ENCODE results near the gene ABLIM2. TPM values are rescaled to one million over a fixed set of nuclear protein-coding genes. Genes with fewer than 3 reads are reported as not detected.

Gene ABLIM2
- total RNA-seq, 1 experiment from 2014 or later = 1.0 TPM

DNA sequence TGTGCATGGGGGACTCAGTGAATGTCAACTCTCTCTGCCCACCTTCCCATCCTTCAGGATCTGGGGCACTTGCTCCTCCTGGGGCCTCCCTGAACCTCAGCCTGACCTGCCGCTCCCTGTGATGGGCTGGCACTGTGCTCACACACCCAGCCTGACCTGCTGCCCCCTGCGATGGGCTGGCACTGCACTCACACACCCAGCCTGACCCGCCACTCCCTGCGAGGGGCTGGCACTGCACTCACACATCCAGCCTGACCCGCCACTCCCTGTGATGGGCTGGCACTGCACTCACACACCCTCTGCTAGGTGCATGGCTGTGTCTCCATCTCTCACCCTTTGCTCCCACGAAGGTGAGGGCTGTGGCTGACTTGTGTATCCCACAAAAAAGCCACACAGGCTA lies 103.4 kb downstream of the ABLIM2 start:
- H3K9me3 Mint-ChIP-seq = peaks cover 19% of the 10 kb centered on the region in 2 experiments
- no peak overlapping the region for H4K8ac ChIP-seq (replicated peaks; ENCODE audit: insufficient read length, low read depth, low read length)
- no peak overlapping the region for H3K4ac ChIP-seq (ENCODE audit: low read depth, low read length)
- TF ChIP-seq, protein P1, sequence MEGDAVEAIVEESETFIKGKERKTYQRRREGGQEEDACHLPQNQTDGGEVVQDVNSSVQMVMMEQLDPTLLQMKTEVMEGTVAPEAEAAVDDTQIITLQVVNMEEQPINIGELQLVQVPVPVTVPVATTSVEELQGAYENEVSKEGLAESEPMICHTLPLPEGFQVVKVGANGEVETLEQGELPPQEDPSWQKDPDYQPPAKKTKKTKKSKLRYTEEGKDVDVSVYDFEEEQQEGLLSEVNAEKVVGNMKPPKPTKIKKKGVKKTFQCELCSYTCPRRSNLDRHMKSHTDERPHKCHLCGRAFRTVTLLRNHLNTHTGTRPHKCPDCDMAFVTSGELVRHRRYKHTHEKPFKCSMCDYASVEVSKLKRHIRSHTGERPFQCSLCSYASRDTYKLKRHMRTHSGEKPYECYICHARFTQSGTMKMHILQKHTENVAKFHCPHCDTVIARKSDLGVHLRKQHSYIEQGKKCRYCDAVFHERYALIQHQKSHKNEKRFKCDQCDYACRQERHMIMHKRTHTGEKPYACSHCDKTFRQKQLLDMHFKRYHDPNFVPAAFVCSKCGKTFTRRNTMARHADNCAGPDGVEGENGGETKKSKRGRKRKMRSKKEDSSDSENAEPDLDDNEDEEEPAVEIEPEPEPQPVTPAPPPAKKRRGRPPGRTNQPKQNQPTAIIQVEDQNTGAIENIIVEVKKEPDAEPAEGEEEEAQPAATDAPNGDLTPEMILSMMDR (conservative IDR thresholded peaks at IDR 0.05) = no peak
- H3K9ac ChIP-seq (ENCODE audit: extremely low read depth, insufficient read length, low read length) = no peak overlapping the region
- H2AFZ ChIP-seq (ENCODE audit: low read length) = no peak overlapping the region
- H2BK15ac ChIP-seq (ENCODE audit: low read depth, low read length) = no peak overlapping the region
- H4K91ac ChIP-seq (ENCODE audit: insufficient read length, low read depth, low read length) = no peak overlapping the region
- no peak overlapping the region for H3K4me3 Mint-ChIP-seq
- no peak overlapping the region for H2BK12ac ChIP-seq (ENCODE audit: insufficient read length, low read depth, low read length)
- H3K18ac ChIP-seq (ENCODE audit: insufficient read length, low read depth, low read length) = peak overlapping the region; percentile 17
- H2AK5ac ChIP-seq (ENCODE audit: insufficient read length, low read length) = no peak overlapping the region
- H3K27me3 ChIP-seq (ENCODE audit: insufficient read depth, low read length) = no peaks in the 10 kb centered on the region
- no peak overlapping the region for H3K14ac ChIP-seq (ENCODE audit: insufficient read depth, low read length)
- H3K4me1 ChIP-seq (ENCODE audit: insufficient read depth, low read length) = peaks cover 3% of the 10 kb centered on the region; the same call in 1 of the 2 replicates
- H3K9me3 ChIP-seq (ENCODE audit: control insufficient read depth, low read depth, low read length) = peaks cover 6% of the 10 kb centered on the region
- no peak overlapping the region for H3T11ph ChIP-seq (ENCODE audit: low read length)
- no peak overlapping the region for H2BK20ac ChIP-seq (ENCODE audit: low read depth, low read length, poor library complexity, severe bottlenecking)
- no peaks in the 10 kb centered on the region for H3K79me1 ChIP-seq (ENCODE audit: insufficient read depth, low read depth, low read length, poor library complexity, severe bottlenecking)
- no peak overlapping the region for H2BK5ac ChIP-seq (ENCODE audit: insufficient read length, low read length)
- no peak overlapping the region for H3K23ac ChIP-seq (ENCODE audit: insufficient read length, low read depth, low read length)
- H3K27ac ChIP-seq (ENCODE audit: insufficient read length, low read depth, low read length) = no peak overlapping the region
- no peak overlapping the region for H3K27ac Mint-ChIP-seq
- H3K4me2 ChIP-seq (ENCODE audit: insufficient read depth, insufficient read length, low read length) = no peak overlapping the region
- peaks cover 3 to 24% (median 6%) of the 10 kb centered on the region in 3 experiments; a peak in 4 of 7 replicates for H3K36me3 Mint-ChIP-seq (ENCODE audit: insufficient read depth in 1 of 3, low read depth in 3 of 3)
- H3K23me2 ChIP-seq (ENCODE audit: insufficient read length, low read depth, low read length, poor library complexity, severe bottlenecking) = no peaks in the 10 kb centered on the region
- H4K20me1 ChIP-seq (ENCODE audit: control insufficient read depth, insufficient read depth, insufficient read length) = no peaks in the 10 kb centered on the region
- no peak overlapping the region for H2BK120ac ChIP-seq (ENCODE audit: low read depth, low read length, poor library complexity, severe bottlenecking)
- H4K5ac ChIP-seq (ENCODE audit: insufficient read length, low read depth, low read length) = no peak overlapping the region
- no peak for DNase-seq
- H3K79me2 ChIP-seq (ENCODE audit: insufficient read depth, low read length) = no peaks in the 10 kb centered on the region
- no peak overlapping the region for H3K56ac ChIP-seq (ENCODE audit: insufficient read length, low read depth, low read length)
- peaks cover 15 to 22% of the 10 kb centered on the region in 2 experiments for H3K4me1 Mint-ChIP-seq
- WGBS (ENCODE audit: extremely low coverage, insufficient read length, low lambda C conversion rate) = no CpG with 5 or more reads among the region's 6 CpGs
- H3K27me3 Mint-ChIP-seq (ENCODE audit: low read depth) = peaks cover 5% of the 10 kb centered on the region
